GM18868 (cell line): ENCODE measurements around the gene LGR4.
"Not testable (repeated sequence)": the region's sequence is repeated elsewhere in the genome, so short reads cannot be mapped to it uniquely, and the experiment has no call there.

Source experiments
- ATAC-seq: cut with Tn5 transposase; IDR thresholded peaks from one replicate; pipeline ENCODE4 v1.9.1; 2021; ENCODE audit warnings: mild to moderate bottlenecking, moderate library complexity; ENCODE audit not compliant: unreplicated experiment

LGR4 gene

GRCh38 chr11:27460158-27460978, 12.2 kb downstream of the LGR4 start:
- ATAC-seq, result no peak

- ATAC-seq, result no peak
Measured at GRCh38 chr11:27459191-27459590, 13.4 kb downstream of the LGR4 start.

GRCh38 chr11:27458182-27458581, 14.4 kb downstream of the LGR4 start:
- ATAC-seq, result no peak

DNA sequence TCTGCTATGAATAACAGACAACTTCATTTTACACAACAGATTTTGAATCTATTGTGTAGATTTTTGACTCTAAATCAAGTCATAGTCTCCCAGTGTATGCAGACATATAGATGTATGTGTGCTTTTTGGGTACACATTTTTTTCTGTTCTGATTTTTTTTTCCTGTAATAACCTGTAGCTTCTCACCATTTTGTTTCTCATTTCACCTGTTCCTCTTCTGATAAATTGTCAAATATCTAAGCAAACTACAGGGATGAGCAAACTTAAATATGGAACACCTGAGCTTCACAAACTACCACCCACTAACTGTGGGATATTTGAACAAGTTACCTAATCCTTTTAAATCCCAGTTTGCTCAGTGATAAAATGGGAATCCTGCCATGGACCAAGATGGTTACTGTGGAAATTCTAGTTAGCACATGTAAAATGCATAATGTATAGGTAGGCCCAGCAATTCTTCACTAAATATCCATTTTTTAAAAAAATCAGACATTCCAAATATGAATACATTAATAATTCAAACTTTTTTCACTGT, 15.7 kb downstream of the LGR4 start:
- no peak for ATAC-seq

DNA sequence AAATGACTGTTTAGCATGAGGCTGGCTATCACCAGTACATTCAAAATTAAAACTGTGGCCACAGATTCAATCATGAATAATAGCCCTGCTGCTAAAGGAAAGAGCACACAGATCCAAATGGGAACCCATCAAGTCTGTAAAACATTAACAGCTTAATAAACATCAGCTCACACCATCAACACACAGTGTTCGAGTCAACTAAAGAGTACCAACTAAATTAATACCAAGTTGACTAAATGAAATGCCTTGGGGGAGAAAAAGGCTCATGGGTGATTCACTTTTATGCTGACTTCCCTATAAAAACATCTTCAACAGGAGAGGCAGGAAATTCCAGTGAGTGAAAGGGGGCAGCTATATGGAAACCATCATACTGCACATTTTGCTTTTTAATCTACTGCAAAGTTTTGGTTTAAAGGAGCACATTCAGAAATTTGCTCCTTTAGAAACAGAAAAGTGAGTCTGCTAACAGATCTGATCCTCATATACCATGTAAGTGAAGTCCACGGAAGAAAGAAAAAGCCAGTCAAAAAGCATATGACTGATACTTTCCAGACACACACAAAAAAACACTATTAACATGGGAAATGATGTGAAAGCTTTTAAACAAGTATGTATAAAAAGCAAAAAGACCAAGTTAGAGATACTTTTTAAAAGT, 16.3 kb downstream of the LGR4 start:
- no peak for ATAC-seq

DNA sequence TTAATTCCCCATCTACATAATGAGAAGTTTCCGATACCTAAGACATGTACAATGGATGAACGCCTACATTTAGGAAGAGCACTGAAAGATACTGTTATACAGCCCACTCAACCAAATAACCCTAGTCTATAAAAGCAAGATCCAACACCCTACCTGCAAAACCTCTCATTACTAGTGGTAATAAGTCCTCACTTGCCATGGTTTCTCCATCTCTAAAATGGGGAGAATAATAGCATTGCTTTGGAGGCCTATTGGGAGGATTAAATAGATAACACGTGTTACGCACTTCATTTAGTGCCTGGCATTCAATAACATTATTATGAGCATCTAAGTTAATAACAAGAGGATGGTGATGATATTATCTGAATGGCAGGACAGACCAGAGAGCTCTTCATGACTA, 16.9 kb downstream of the LGR4 start:
- no peak for ATAC-seq

DNA sequence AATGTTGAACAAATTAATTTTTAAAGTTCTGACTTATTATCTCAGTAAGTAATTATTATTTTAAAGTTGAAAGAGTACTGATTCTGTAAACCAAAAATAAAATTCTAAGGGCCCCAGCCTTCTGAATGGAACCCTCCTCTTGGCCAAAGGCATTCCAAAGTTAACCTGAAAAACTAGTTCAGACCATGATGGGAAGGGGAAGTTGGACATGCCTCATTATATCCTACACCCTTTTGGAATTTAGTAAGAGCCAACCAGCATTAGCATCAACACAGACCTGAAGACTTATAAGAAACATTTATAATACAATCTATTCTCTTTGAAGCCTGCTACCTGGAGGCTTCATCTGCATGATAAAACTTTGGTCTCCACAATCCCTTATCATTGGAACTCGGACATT, 18.9 kb downstream of the LGR4 start:
- no peak for ATAC-seq

GRCh38 chr11:27452147-27452546, 20.4 kb downstream of the LGR4 start:
- ATAC-seq, result no peak

GRCh38 chr11:27451244-27451965, 21.2 kb downstream of the LGR4 start:
- ATAC-seq, result no peak

- not testable (repeated sequence) for ATAC-seq
Measured at GRCh38 chr11:27448184-27448540, 24.4 kb downstream of the LGR4 start.

DNA sequence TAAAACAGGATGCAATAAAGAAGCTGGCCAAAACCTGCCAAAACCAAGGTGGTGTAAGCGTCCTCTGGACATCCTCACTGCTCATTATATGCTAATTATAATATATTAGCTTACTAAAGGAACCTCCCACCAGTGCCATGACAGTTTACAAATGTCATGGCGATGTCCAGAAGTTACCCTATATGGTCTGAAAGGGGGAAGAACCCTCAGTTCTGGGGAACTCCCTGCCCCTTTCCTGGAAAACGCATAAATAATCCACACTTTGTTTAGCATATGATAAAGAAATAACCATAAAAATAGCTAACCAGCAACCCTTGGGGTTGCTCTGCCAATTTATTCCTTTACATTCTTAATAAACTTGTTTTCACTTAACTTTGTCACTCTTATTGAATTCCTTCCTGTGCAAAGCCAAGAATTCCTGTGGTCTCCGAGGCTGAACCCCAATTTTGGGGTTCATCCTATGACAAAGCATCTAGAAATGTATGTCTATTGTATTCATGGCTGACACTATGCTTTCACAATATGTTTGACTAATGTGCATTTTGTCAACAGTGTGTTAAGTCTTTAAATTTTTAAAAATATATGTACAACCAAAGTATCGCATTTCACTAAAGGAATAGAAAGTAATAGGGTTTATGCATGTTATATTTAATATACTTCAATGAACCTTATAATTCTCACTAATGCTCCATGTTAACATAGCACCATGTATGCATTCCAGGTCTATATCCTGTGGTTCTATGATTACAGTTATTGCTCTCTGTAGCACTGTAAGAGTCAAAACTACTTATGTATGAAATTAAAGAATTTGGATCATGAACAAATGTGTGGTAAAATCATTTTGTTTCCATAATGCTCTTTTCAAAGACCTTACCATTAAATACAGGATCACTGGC, 25.1 kb downstream of the LGR4 start:
- ATAC-seq, result no peak

- no peak for ATAC-seq
Measured at GRCh38 chr11:27445625-27446024, 27.0 kb downstream of the LGR4 start.

DNA sequence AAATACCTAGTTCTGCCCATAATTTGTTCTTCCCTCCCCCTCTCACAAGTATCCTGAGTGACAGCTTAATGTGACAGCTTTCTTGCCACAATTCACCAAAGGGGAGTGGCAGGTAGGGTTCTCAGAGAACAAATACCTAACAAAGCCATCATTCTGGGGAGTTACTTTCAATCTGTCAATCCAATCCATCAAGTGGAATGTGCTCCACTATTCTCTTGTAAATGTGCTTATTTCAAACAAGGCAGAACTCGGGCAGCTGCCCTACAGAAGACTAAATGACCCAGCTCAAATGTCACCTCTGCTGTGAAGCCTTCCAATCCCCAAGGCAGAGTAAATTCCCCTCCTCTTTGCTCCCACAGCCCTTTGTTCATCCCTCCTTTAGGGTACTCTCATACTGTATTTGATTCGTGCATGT, 27.8 kb downstream of the LGR4 start:
- no peak for ATAC-seq

DNA sequence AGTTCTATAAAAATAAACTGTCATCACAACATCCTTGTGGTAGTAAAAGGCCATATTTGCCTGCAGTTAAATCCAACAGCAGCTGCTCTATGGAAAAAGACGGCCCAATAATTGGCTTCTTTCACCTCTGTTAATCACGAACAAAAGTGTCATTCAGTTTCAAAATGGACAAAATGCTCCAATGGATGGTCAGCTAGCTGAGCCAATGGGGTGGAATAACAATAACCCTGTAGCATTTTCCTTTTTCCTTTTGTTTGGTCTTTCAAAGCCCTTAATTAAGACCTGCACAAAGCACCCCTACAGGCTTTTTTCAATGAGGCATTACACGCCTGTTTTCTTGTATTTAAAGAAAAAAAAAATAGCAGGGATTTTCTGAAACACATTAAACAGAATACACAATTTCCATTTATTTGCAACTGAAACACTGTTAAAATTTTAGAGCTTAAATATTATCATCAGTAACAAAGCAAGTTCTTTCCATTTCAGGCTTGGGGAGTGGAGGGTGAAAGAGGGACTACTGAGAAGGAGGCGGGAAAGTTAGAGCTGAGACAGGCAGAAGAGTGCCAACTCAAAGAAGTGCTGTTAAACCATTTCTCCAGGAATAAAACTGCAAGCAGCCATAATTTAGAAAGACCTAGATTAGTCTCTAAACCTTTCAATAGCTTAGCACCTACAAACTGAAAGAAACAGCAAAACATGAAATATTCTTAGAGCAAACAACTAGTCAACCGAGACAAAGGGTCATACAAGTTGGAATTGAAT, 28.7 kb downstream of the LGR4 start:
- ATAC-seq, result no peak

DNA sequence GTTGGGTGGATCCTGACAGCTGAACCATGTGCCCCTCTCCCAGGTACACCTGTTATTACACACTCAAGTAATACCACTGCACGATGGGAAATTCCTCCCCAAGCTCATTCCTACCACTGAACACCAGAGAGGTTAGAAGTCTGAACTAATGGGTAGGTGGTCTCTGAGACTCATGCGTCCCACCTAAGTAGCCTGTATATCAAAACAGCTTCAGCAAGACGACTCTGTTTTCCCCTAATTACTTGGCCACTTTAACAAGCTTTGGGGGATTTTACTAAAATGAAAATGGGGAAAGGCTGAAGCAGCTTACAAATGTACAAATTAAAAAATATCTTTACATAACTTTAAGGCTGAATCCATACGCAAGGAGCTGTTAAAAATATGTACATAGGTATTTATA, 29.4 kb downstream of the LGR4 start:
- no peak for ATAC-seq

GRCh38 chr11:27440090-27440489, 32.5 kb downstream of the LGR4 start:
- ATAC-seq, result no peak

GRCh38 chr11:27438595-27438981, 34.0 kb downstream of the LGR4 start:
- no peak for ATAC-seq

- no peak for ATAC-seq
Measured at GRCh38 chr11:27437829-27438594, 34.6 kb downstream of the LGR4 start.

DNA sequence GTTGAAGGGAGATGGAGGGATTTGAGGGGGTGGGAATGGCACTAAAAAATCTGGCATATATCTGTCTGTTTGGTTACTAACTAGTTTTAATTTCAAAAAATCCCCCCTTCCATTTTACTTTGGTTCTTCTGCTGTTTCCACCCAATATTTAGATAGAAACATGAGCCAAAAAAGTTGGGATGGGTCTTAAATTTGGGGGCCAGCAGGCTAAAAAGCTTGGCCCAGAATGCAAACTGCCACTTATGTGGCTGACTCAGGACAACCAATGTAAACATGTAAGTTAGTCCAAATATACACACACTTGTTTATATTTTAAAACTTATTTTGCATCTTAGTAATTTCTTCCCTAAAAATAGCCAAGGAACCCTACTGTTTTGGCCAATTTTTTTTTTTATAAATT, 35.7 kb downstream of the LGR4 start:
- ATAC-seq, result no peak
